ENCODE data around the gene LIN37.
"Not testable (repeated sequence)": the region's sequence is repeated elsewhere in the genome, so short reads cannot be mapped to it uniquely, and the experiment has no call there.

The LIN37 gene

DNA sequence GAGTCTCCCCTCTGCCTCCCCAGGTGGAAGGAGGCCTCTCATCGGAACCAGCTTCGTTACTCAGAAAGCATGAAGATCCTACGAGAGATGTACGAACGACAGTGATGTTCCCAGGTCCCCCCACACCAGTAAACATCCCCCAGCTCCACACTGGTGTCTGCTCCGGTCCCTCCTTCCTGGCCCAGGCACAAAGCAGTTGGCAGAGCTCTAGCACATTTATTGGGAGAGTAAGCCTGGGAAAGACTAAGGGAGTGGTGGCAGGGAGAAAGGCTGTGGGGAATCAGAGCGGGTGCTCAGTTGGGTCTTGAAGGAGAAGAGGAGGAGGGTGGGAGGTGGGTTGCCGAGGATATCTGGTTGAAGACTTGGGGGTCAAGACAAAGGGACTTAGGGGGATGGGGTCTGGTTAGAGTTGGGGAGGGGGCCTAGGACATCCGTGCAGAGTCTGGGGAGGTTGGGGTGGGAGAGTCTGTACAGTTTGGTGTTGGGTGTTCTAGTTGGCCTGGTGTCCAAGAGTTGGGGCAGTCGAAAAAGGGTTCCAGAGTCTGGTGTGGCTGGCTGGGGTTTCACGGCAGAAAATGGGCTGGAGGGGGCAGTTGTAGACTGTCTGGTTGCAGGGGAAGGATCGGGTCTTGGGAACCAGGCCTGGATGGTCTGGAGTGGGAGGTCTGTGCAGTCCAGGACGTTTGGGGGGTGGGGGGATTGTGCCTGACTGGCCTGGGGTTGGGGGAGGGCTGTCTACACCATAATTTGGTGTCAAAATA lies 6.2 kb downstream of the LIN37 start:
- no peak for DNase-seq

DNA sequence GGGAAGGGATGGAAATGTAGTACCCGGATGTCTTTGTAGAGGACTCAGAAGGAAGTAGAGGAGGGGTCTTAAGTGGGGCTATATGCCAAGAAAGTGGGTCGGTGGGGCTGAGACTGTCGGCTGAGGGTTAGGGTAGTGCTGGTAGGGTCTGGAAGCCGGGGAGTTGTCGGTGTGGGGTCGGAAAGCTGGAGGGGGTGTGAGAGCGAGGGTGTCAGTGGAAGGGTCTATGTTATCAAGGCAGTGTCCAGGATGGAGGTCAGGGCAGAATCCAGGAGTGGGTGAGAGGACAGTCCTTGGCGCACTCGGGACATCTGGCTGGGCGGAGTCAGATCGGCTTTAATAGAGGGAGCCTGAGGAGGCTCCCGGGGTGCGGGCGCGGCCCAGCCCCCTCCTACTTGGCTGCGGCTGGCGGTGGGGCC lies 6.8 kb downstream of the LIN37 start:
- DNase-seq, result no peak

DNA sequence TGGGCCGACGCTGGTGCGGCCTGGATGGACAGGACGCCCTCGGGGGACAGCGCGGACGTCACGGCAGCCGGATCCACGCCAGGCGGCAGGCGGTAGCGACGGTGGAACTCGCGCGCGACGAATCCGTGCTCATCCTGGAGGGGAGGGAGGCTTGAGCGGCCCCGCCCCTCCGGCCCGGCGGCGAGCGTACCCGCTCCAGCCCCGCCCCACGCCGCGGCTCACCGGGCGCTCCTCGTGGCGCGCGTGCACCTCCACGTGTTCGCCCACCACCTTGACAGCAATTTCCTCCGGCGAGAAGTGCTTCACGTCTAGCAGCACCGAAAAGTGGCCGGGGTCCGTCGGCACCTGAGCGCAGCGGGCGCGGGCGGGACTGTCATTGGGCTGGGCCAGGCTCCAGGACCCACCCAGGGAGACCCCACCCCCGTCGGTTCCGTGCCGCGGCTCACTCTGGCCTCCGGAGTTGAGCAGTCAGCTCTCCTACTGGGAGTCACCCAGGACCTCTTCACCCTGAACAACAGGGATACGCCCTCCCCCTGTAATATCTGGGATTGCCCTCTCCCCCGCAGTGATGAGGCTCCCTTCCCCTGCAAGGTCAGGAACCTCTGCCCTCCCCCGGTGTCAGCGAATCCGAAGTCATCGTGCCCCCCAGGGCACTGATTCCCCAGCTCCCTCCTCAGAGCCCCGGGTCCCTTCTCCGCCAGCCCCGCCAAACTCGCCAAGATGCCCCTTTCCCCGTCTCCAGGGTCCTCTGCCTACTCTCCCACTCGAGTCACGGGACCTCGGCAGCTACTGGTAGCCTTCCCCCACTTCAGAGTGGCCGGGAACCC lies 7.4 kb downstream of the LIN37 start:
- DNase-seq, result no peak

DNA sequence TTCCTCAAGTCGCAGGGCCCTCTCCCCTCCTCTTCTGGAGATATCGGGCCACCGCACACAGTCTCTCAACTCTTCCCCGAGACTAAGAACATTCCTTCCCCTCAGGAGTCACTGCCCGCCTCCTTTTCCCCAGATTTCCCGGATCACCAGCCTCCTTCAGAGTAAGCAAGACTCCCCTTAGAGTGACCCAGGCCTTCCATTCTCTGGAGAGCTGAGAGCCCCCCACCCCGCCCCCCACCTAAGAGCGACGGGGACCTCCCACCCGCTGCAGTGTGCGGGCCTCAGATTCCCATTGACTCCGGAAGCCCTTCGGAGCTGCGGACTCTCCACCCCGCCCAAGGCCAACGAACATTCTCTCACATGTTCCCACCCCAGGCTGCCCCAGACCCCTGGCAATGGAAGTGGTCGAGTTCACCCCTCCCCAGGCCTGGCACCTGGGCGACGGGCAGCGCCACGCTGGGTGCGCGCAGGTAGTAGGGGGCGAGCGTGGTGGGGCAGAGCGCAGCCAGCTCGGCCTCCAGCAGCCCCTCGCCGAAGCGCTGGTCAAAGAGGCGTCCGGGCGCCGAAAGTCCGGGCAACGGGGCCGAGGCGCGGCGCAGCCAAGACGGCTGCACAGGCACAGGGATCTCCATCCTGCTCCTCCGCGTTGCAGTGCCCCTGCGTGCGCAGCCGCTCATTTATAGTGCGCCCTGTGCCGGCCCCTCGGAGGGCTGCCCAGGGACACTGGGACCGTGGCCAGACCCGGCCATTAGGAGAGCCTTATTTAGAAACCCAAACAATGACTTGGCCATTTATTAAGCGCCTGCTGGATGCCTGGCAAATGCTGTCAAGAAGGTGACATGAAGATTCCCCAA lies 8.2 kb downstream of the LIN37 start, which contains the start of gene HSPB6:
HSPB6 (minus strand) TSS at position 653 of the 854 bp plus-strand sequence; CDS start at position 632, 21 bp downstream.
- DNase-seq, result no peak

DNA sequence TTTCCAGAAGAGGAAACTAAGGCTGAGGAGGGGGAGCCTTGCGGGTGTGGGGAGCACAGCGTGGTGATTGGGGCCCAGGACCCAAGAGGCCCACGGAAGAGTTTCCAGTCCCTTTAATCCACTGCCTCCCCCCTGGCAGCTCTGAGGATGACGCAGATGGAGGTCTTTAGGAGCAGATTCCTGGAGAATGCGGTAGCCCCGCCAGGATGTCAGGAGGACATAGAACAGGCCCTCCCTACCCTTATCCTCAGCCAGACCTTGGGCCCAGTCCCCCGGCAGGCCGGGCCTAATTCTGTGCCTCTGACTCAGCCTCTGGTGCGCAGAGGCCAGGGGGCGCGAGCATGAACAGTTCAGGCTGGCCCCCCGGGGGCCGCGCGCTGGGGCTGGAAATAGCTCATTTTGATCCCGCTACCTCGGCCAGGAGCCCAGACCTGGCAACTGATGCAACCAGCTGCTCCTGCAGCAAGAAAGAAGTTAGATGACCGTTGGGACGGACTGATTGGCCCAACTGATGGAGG lies 8.9 kb downstream of the LIN37 start:
- no peak for DNase-seq

DNA sequence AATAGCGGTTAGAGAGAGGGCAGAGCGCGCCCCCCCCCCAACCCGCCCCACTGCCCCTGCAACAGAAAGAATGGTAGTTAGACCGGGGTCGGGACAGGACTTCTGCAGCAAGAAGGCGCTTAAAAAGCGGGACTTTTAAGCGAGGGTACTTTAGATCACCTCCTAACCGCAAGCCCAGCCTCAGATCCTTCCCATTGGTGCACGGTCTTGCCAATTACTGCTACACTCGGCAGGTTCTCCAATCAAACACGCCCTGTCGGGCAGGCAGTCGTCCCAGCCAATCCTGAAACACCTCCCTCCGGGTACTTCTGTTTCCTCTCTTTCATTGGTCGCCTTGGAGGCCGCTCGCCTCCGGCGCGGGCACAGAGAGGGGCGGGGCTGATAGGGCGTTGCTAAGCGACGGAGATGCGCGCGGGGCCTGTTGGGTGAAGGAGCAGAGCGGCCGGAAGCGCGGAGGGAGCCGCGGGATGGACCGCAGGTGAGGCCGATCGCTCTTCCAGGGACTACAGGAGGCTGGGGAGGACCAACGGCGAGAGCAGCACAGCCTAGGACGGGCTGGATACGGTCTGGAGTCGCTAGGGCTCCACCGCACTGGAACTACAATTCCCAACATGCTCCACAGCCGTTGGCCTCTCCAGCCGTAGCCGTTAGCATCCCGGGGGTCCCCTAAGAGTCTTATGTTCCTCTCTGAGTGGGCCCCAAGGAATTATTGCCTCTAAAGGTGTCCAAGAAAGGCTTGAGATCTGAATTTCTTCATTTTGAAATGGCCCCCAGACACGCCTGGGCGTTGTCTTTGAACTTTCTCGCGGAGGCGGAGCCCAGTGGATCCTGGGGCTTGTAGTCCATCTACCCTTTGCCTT lies 9.6 kb downstream of the LIN37 start, which contains the start of gene PROSER3:
PROSER3 (plus strand) TSS at position 428 of the 860 bp plus-strand sequence; CDS start at position 468, 40 bp downstream.
- peak; percentile 99 for DNase-seq

DNA sequence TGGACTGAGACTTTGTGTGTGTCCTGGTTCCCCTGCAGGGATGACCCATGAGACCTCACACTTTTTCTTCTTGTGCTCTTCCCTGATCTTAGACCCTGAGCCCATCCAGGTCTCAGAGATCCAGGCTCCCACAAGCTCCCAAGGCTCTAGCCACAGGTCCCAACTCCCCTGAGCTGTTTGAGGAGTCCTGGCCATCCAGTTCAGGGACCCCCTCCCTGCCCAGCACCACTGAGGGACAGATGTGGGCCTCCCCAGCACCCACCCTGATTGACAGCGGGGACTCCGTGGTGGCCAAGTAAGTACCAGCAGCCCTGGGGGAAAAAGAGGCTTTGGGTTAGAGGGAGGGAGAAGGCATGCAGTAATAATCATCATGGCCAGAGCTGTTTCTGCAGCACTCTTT lies 11.3 kb downstream of the LIN37 start:
- DNase-seq, result no peak

DNA sequence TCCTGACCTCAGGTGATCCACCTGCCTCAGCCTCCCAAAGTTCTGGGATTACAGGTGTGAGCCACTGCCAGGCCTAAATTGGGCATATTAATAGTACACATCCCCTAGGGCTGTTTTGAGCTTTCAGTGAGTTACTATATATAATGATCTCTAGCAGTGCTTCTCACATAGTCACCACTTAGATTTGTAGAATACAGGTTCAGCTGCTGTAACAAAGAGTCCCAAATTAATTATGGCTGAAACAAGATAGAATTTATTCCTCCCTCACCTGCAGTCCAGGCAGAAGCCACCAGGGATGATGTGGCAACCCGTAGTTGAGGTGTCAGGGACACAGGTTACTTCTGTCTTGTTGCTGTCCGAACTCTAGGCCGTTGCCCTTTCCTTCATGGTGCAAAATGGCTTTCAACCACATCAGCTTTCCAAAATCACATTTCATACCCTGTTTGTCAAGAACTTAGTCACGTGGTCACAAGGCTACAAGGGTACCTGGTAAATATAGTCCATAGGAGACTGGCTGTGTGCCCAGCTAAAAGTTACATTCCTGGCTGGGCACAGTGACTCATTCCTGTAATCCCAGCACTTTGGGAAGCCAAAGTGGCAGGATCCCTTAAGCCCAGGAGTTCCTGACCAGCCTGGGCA lies 12.5 kb downstream of the LIN37 start:
- no peak for DNase-seq

DNA sequence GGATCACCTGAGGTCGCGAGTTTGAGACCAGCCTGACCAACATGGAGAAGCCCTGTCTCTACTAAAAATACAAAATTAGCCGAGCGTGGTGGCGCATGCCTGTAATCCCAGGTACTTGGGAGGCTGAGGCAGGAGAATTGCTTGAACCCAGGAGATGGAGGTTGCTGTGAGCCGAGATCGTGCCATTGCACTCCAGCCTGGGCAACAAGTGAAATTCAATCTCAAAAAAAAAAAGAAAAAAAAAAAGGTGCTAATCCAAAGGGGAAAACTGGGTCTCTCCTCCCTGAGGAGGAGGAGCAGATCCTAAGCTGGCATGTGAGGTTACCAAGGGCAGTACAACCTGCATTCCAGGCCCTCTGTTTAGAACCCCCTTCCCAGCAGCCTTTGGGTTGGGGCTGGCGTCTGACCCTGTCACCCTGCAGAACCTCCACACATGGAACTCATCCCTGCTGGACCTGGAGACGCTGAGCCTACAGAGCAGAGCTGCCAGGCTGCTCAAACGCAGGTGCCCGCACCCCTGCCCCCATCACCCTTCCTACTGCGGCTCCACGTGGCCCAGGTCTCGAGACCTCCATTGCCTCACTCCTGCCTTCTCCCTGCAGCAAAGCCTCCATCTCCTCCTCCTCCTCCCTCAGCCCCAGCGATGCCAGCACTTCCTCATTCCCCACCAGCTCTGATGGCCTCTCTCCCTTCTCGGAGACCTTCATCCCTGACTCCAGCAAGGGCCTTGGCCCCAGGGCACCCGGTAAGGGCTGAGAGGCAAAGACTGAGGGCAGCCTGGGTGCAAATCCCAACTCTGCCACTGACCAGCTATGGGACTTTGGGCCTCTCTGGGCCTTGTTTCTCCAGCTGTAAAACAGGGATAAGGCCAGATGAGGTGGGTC lies 16.3 kb downstream of the LIN37 start:
- DNase-seq, result no peak

DNA sequence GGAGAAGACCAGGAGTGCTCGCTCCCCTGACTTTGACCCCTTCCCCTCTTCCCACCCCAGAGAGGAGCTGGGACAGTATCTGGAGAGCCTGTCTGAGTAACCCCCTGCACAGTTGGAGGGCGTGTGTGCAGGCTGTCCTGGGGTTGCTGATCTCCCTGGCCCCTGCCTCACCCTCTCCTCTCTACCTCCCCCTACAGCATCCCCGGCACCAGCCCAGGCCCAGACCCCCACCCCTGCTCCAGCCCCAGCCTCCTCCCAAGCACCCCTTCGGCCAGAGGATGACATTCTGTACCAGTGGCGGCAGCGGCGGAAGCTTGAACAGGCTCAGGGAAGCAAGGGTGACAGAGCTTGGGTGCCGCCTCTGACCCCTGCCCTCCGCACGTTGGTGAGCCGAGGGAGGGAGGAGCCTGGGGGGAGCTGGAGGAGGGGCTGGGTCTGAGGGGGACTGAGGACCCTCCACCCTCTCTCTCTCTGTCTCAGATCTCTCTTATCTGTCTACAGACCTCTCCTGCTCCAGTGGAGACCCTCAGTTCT lies 18.3 kb downstream of the LIN37 start:
- no peak for DNase-seq

DNA sequence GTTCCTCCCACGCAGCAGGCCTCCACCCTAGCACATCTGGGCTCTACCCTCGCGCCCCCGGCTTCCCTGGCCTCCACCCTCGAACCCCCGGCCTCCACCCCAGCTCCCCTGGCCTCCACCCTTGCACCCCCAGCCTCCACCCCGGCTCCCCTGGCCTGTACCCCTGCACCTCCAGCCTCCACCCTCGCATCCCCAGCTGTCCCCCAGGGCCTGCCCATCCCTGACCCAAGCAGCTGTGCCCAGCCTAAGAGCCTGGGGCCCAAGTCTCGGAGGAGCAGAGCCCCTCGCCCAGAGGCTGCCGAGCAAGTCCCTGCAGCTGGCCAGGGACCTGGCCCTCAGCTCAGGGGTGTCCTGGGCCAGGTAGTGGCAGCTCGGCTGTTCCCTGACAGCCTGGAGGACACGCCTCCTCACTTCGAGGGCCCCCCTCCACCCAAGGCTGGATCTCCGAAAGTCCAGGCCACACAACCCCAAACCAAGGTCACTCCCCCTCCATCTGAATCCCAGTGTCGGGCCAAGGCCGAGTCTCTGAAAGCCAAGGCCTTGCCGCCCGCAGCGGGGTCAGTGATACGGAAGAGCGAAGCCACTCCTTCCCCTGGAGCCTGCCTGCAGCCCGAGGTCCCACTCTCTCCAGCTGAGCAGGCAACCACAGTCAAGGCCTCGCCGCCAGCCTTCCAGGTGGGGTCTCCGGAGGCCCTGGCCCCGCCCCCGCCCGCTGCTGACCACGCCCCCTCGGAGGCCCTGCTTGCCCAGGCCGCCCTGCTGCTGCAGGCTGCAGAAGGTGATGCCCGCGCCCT lies 19.1 kb downstream of the LIN37 start:
- DNase-seq, result no peak

DNA sequence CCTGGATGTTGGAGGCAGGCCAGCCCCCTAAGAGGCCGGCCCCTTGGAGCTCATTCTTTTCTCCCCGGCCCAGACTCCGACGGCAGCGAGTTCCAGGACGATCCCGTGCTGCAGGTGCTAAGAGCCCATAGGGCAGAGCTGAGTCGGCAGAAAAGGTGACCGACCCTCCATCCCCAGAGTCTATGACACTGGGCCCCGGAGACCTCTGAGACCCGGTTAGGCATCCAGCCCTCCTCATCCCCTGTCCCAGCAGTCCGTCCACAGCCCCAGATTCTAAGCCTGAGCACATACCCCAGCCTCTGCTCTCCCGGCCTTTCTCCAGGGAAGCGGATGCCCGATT lies 19.7 kb downstream of the LIN37 start:
- no peak for DNase-seq

DNA sequence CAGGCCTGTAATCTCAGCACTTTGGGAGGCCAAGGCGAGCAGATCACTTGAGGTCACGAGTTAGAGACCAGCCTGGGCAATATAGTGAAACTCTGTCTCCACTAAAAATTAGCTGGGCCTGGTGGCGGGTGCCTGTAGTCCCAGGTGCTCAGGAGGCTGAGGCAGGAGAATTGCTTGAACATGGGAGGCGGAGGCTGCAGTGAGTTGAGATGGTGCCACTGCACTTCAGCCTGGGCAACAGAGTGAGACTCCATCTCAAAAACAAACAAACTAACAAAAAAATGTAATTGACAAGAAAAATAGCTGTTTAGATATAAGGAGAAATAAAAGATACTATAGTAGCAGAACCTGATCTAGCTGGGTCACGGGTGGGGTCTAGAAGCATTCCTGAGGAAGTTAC lies 24.0 kb downstream of the LIN37 start:
- not testable (repeated sequence) for DNase-seq

DNA sequence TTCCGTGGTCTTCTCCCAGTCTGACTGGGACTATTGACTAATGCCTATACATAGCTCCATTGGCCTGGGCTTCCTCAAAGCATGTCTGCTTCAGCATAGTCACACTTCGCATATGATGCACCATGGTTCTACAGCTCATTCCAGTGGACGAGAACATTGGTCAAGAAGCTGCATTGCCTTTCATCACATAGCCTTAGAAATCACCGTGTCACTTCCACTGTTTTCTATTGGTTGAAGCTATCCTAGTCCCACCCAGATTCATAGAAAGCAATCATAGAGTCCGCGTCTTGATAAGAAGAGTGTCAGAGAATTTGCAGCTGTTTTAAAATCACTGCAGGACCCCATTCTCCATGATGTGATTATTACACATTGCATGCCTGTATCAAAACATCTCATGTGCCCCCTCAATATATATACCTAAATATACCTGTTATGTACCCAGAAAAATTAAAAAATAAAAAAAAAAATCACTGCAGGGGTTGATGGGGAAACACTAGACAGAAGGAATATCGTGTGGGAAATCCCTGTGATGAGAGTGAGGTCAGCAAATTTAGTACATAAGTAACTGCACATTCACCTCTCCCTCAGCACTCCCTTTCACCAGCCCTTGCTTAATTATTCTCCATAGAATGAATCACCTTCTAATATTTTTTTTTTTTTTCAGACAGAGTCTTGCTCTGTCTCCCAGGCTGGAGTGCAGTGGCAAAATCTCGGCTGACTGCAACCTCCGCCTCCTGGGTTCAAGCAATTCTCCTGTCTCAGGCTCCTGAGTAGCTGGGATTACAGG lies 24.8 kb downstream of the LIN37 start:
- DNase-seq, result no peak

DNA sequence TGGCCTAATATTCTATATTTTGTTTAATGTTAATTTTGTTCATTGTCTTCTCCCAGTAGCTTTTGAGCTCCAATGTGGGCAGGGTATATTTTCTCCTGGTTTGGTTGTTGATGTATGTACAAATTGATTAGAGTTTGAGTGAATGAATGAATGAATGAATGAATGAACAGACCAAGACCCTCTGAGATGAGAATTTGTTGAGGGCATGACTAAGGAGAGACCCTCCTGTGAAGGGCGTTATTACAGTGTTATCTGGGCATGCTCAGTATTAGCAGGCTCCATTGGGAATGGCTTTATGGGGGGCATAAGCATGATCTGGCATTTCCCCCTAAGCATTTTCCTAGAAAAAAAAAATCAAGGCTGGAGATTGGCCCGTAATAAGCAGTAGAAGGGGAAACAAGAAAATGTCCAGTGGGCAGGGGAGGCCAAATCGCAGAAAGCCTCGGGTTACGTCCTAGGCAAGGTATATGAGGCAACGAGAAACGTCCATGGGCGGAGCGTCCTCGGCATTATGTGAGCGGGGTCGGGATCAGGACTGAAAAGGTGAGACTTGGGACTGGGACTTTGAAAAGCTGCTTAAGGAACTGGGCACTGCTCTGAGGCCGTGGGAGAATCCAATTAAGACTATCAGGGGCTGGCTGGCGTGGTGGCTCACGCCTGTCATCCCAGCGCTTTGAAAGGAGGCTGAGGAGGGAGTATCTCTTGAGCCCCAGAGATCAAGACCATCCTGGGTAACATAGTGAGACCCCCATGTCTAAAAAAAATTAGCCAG lies 26.1 kb downstream of the LIN37 start:
- no peak for DNase-seq

DNA sequence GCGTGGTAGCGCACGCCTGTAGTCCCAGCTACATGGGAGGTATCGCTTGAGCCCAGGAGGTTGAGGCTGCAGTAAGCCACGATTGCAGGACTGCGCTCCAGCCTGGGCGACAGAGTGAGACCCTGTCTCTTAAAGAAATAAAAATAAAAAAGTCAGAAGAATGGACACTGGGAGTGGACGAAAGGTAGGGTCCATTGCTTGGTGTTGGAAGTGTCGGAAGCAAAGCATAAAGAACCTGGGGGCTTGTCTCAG lies 26.6 kb downstream of the LIN37 start:
- DNase-seq, result no peak

DNA sequence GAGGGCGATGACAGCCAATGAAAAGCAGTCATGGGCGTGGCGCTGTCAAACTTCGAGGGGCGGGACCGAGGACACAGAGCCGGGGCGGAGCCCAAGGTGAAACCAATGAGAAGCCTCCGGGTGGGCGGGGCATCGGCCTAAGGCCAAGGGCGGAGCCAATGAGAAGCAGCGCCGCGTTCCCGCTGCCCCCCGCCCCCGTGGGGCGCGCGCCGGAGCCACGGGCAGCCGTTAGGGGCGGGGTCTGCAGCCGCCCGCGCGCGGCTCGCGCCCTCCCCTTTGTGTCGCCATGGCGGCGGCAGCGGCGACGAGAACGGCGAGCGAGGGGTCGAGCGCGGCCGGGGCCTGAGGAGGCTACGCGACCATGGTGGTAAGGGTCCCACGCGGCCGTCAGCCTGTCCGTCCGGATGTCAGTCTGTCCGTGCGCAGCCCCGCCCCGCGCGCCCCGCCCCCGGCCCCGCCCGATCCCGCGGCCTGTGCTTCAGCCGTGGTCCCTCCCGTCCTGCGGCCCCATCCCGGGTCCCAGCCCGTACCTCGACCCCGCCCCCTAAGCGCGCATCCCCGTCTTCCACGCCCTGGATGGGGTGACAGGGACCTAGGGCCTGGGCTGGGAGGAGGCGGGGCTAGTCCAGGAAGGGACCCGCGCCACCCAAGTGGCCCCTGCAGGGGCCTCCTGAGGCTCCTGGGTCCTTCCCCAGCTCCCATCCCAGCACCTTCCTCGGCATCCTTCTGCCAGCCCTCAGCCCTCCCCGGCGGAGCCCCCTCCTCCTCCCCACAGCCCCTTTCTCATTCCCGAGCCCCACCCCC lies 27.1 kb downstream of the LIN37 start, which contains the start of gene ARHGAP33:
ARHGAP33 (plus strand) TSS at position 267 of the 804 bp plus-strand sequence; CDS start at position 362, 95 bp downstream.
- peak; percentile 81 for DNase-seq

Data from NCI-H2081 treated with DMSO at 0.1 percent for 48 hours (cell line).